C4-2B (cell line): ENCODE data around the gene CDKN2AIPNL.

Source experiments
- ZFX ChIP-seq: fragments of 450-650 bp; IDR thresholded peaks from 2 replicates; pipeline ENCODE4 v1.6.1; 2017
- TF ChIP-seq, protein P1 (sequence below): fragments of 450-650 bp; conservative IDR thresholded peaks from 2 replicates; pipeline ENCODE4 v1.5.1; 2017; ENCODE audit warnings: mild to moderate bottlenecking

GRCh38 chr5:134417707-134418106 lies 6.0 kb upstream of the CDKN2AIPNL start:
- TF ChIP-seq, protein P1, sequence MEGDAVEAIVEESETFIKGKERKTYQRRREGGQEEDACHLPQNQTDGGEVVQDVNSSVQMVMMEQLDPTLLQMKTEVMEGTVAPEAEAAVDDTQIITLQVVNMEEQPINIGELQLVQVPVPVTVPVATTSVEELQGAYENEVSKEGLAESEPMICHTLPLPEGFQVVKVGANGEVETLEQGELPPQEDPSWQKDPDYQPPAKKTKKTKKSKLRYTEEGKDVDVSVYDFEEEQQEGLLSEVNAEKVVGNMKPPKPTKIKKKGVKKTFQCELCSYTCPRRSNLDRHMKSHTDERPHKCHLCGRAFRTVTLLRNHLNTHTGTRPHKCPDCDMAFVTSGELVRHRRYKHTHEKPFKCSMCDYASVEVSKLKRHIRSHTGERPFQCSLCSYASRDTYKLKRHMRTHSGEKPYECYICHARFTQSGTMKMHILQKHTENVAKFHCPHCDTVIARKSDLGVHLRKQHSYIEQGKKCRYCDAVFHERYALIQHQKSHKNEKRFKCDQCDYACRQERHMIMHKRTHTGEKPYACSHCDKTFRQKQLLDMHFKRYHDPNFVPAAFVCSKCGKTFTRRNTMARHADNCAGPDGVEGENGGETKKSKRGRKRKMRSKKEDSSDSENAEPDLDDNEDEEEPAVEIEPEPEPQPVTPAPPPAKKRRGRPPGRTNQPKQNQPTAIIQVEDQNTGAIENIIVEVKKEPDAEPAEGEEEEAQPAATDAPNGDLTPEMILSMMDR: no peak
- TF ChIP-seq ZFX: no peak
